Erythroblast (primary cell): ENCODE data around the gene IRF6.

Source experiments
- GATA1 ChIP-seq: IDR thresholded peaks from 2 replicates; pipeline ENCODE4 v1.6.1; 2011; ENCODE audit warnings: low read depth, mild to moderate bottlenecking, control low read depth, low read length, moderate library complexity
- POLR2A ChIP-seq: IDR thresholded peaks from 2 replicates; pipeline ENCODE4 v1.6.1; 2011; ENCODE audit warnings: mild to moderate bottlenecking, low read length

DNA sequence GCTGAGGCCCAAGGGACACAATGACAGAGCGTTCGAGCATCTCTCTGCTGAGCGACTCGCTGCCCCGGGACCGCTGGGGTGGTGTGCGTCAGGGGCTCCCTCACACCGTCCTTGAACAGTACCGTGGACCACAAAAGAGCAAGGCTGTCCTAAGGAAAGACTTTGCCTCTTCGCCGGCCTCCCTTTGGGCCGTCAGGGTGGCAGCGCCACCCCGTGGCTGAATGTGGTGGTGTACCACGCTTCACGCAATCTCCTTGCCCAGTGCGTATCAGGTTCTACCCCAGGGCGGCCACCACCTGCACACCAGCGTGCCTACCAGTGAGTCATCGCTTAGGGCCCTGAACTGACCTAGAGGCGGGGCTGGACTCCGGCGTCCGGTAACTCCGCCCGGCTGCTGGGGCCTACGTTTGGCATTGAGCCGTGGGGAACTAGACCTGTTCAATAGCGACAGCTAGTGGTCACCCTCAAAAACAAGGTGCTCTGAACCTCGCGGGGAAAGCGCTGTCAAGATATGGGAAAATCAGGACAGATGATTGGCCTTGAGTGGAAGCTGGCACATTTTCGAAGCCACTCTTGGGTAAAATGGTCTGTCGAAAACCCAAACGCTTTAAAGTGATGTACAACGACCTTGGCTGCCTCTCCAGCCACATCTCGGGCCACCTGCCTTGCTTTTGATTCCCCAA, 58.2 kb downstream of the IRF6 start:
- TF ChIP-seq POLR2A = no peak
- no peak for TF ChIP-seq GATA1
